KOPT-K1 (cell line): ENCODE measurements around the gene ADGRF3.
A peak's percentile ranks its signal among the peaks of the same experiment; 100 is the strongest.
"Not testable (repeated sequence)": the region's sequence is repeated elsewhere in the genome, so short reads cannot be mapped to it uniquely, and the experiment has no call there.

ENCODE experiments used
- H3K27ac ChIP-seq: fragments of 200-600 bp; sonication (generic); 2 replicates; pipeline ENCODE4 v1.5.1; 2016; ENCODE audit warnings: antibody characterized with exemption, mild to moderate bottlenecking, low read depth, low read length; ENCODE audit not compliant: poor library complexity, severe bottlenecking
- H3K36me3 ChIP-seq: fragments of 200-600 bp; sonication (generic); 2 replicates; pipeline ENCODE4 v1.5.1; 2017; ENCODE audit warnings: antibody characterized with exemption, mild to moderate bottlenecking, low read length, moderate library complexity; ENCODE audit not compliant: insufficient read depth
- H3K9me3 ChIP-seq: fragments of 200-600 bp; sonication (generic); 2 replicates; pipeline ENCODE4 v1.5.1; 2017; ENCODE audit warnings: antibody characterized with exemption, low read length, mild to moderate bottlenecking; ENCODE audit not compliant: insufficient read depth, poor library complexity, severe bottlenecking

ADGRF3 gene

GRCh38 chr2:26335231-26335630 lies 11.4 kb downstream of the ADGRF3 start:
- no peaks in the 10 kb centered on the region for H3K36me3 ChIP-seq
- no peak overlapping the region for H3K27ac ChIP-seq
- H3K9me3 ChIP-seq = no peaks in the 10 kb centered on the region

- Histone ChIP-seq H3K9me3 (no peaks in the 10 kb centered on the region), H3K36me3 (no peaks in the 10 kb centered on the region), H3K27ac (no peak overlapping the region)
Observed at GRCh38 chr2:26333293-26333692, 13.3 kb downstream of the ADGRF3 start.

GRCh38 chr2:26331321-26331720 lies 15.3 kb downstream of the ADGRF3 start:
- H3K27ac ChIP-seq, H3K9me3 ChIP-seq, H3K36me3 ChIP-seq: not testable (repeated sequence)

GRCh38 chr2:26330604-26331003 lies 16.0 kb downstream of the ADGRF3 start:
- no peaks in the 10 kb centered on the region for H3K36me3 ChIP-seq
- peak overlapping the region; percentile 16 for H3K27ac ChIP-seq
- H3K9me3 ChIP-seq = no peaks in the 10 kb centered on the region

- peak overlapping the region; percentile 16 for H3K27ac ChIP-seq
Observed at GRCh38 chr2:26330114-26330549, 16.5 kb downstream of the ADGRF3 start.

GRCh38 chr2:26329083-26329482 lies 17.5 kb downstream of the ADGRF3 start:
- not testable (repeated sequence) for H3K36me3 ChIP-seq

More at GRCh38 chr2:26330114-26330549, 16.5 kb downstream of the ADGRF3 start:
- no peaks in the 10 kb centered on the region for H3K9me3 ChIP-seq
- H3K36me3 ChIP-seq = no peaks in the 10 kb centered on the region

GRCh38 chr2:26327291-26328272 lies 19.0 kb downstream of the ADGRF3 start:
- Histone ChIP-seq H3K36me3 (no peaks in the 10 kb centered on the region), H3K9me3 (no peaks in the 10 kb centered on the region), H3K27ac (no peak overlapping the region)

More at GRCh38 chr2:26329083-26329482, 17.5 kb downstream of the ADGRF3 start:
- H3K27ac ChIP-seq, H3K9me3 ChIP-seq: not testable (repeated sequence)

GRCh38 chr2:26326514-26326913 lies 20.1 kb downstream of the ADGRF3 start:
- Histone ChIP-seq H3K36me3 (no peaks in the 10 kb centered on the region), H3K27ac (no peak overlapping the region), H3K9me3 (no peaks in the 10 kb centered on the region)

- Histone ChIP-seq H3K27ac (no peak overlapping the region), H3K9me3 (no peaks in the 10 kb centered on the region), H3K36me3 (no peaks in the 10 kb centered on the region)
Observed at GRCh38 chr2:26325851-26326250, 20.7 kb downstream of the ADGRF3 start.

- Histone ChIP-seq H3K9me3 (no peaks in the 10 kb centered on the region), H3K27ac (no peak overlapping the region), H3K36me3 (no peaks in the 10 kb centered on the region)
Observed at GRCh38 chr2:26324903-26325302, 21.7 kb downstream of the ADGRF3 start.

GRCh38 chr2:26324479-26324878 lies 22.1 kb downstream of the ADGRF3 start:
- H3K27ac ChIP-seq, H3K9me3 ChIP-seq, H3K36me3 ChIP-seq: not testable (repeated sequence)

- no peaks in the 10 kb centered on the region for H3K36me3 ChIP-seq
Observed at GRCh38 chr2:26318950-26319349, 27.6 kb downstream of the ADGRF3 start.

GRCh38 chr2:26317377-26318105 lies 29.0 kb downstream of the ADGRF3 start:
- no peaks in the 10 kb centered on the region for H3K36me3 ChIP-seq
- no peak overlapping the region for H3K27ac ChIP-seq
- no peaks in the 10 kb centered on the region for H3K9me3 ChIP-seq

More at GRCh38 chr2:26318950-26319349, 27.6 kb downstream of the ADGRF3 start:
- Histone ChIP-seq H3K9me3 (no peaks in the 10 kb centered on the region), H3K27ac (no peak overlapping the region)

- Histone ChIP-seq H3K36me3 (no peaks in the 10 kb centered on the region), H3K9me3 (no peaks in the 10 kb centered on the region), H3K27ac (no peak overlapping the region)
Observed at GRCh38 chr2:26316845-26317244, 29.7 kb downstream of the ADGRF3 start.

- H3K27ac ChIP-seq = no peak overlapping the region
Observed at GRCh38 chr2:26316041-26316440, 30.5 kb downstream of the ADGRF3 start.

More at GRCh38 chr2:26316041-26316440, 30.5 kb downstream of the ADGRF3 start:
- H3K9me3 ChIP-seq = no peaks in the 10 kb centered on the region
- H3K36me3 ChIP-seq = no peaks in the 10 kb centered on the region
